IPS-20b (cell line): ENCODE results near the gene ACVR1.

ENCODE experiments used
- H3K27ac ChIP-seq: one replicate; pipeline ENCODE4 v1.5.1; 2013; ENCODE audit warnings: low read length
- H3K27me3 ChIP-seq: 2 replicates; pipeline ENCODE4 v1.6.1; 2013; ENCODE audit warnings: mild to moderate bottlenecking, low read length, inconsistent platforms; ENCODE audit not compliant: insufficient read depth
- H3K36me3 ChIP-seq: 2 replicates; pipeline ENCODE4 v1.6.1; 2013; ENCODE audit warnings: low read depth, mild to moderate bottlenecking, inconsistent platforms, low read length, moderate library complexity; ENCODE audit not compliant: insufficient read depth
- H3K4me1 ChIP-seq: 2 replicates; pipeline ENCODE4 v1.6.1; 2013; ENCODE audit warnings: mild to moderate bottlenecking, control low read depth, inconsistent platforms, low read length, moderate library complexity; ENCODE audit not compliant: insufficient read depth
- H3K4me3 ChIP-seq: 2 replicates; pipeline ENCODE4 v1.5.1; 2013; ENCODE audit warnings: mild to moderate bottlenecking, low read length, inconsistent platforms
- H3K9ac ChIP-seq: 2 replicates; pipeline ENCODE4 v1.6.1; 2013; ENCODE audit warnings: low read depth, mild to moderate bottlenecking, inconsistent platforms, low read length, moderate library complexity
- H3K9me3 ChIP-seq: 2 replicates; pipeline ENCODE4 v1.6.1; 2013; ENCODE audit warnings: mild to moderate bottlenecking, low read depth, low read length, inconsistent platforms; ENCODE audit not compliant: insufficient read depth

Gene ACVR1

GRCh38 chr2:157803952-157804351, 72.2 kb downstream of the ACVR1 start:
- H3K36me3 ChIP-seq = no peaks in the 10 kb centered on the region; the same call in 1 of the 2 replicates
- no peaks in the 10 kb centered on the region for H3K9me3 ChIP-seq
- no peak overlapping the region for H3K4me3 ChIP-seq
- 0 out of 2 replicates have a peak, but pooled peaks cover 3% of the 10 kb centered on the region for H3K4me1 ChIP-seq
- no peak overlapping the region for H3K9ac ChIP-seq
- H3K27ac ChIP-seq = no peak overlapping the region
- no peaks in the 10 kb centered on the region for H3K27me3 ChIP-seq

- no peak overlapping the region for H3K9ac ChIP-seq
- H3K4me1 ChIP-seq = 0 out of 2 replicates have a peak, but pooled peaks cover 3% of the 10 kb centered on the region
- H3K4me3 ChIP-seq = no peak overlapping the region
Measured at GRCh38 chr2:157803476-157803875, 72.7 kb downstream of the ACVR1 start.

GRCh38 chr2:157800838-157801495, 75.2 kb downstream of the ACVR1 start:
- H3K27ac ChIP-seq = no peak overlapping the region
- H3K4me1 ChIP-seq = no peaks in the 10 kb centered on the region
- no peaks in the 10 kb centered on the region for H3K9me3 ChIP-seq
- H3K9ac ChIP-seq = no peak overlapping the region
- H3K4me3 ChIP-seq = no peak overlapping the region
- H3K27me3 ChIP-seq = no peaks in the 10 kb centered on the region
- peaks cover 10% of the 10 kb centered on the region; the same call in 1 of the 2 replicates for H3K36me3 ChIP-seq

More at GRCh38 chr2:157803476-157803875, 72.7 kb downstream of the ACVR1 start:
- no peaks in the 10 kb centered on the region for H3K9me3 ChIP-seq
- H3K27me3 ChIP-seq = no peaks in the 10 kb centered on the region
- no peak overlapping the region for H3K27ac ChIP-seq
- no peaks in the 10 kb centered on the region; the same call in 1 of the 2 replicates for H3K36me3 ChIP-seq

- Histone ChIP-seq H3K9me3 (no peaks in the 10 kb centered on the region), H3K27ac (no peak overlapping the region), H3K27me3 (no peaks in the 10 kb centered on the region), H3K36me3 (peaks cover 8% of the 10 kb centered on the region; the same call in 1 of the 2 replicates), H3K4me3 (no peak overlapping the region), H3K9ac (no peak overlapping the region), H3K4me1 (peaks cover 1% of the 10 kb centered on the region; the same call in 1 of the 2 replicates)
Measured at GRCh38 chr2:157793053-157793612, 83.0 kb downstream of the ACVR1 start.

GRCh38 chr2:157792335-157793052, 83.6 kb downstream of the ACVR1 start:
- Histone ChIP-seq H3K27ac (no peak overlapping the region), H3K4me1 (peaks cover 7% of the 10 kb centered on the region), H3K27me3 (no peaks in the 10 kb centered on the region), H3K36me3 (0 out of 2 replicates have a peak, but pooled peaks cover 1% of the 10 kb centered on the region), H3K9me3 (no peaks in the 10 kb centered on the region), H3K4me3 (no peak overlapping the region), H3K9ac (no peak overlapping the region)

GRCh38 chr2:157790780-157791179, 85.3 kb downstream of the ACVR1 start:
- H3K4me3 ChIP-seq = no peak overlapping the region
- H3K4me1 ChIP-seq = peaks cover 16% of the 10 kb centered on the region
- no peaks in the 10 kb centered on the region for H3K27me3 ChIP-seq
- H3K27ac ChIP-seq = no peak overlapping the region
- no peak overlapping the region for H3K9ac ChIP-seq
- no peaks in the 10 kb centered on the region for H3K9me3 ChIP-seq
- H3K36me3 ChIP-seq = no peaks in the 10 kb centered on the region

- no peaks in the 10 kb centered on the region for H3K27me3 ChIP-seq
- no peaks in the 10 kb centered on the region for H3K9me3 ChIP-seq
- H3K4me3 ChIP-seq = no peak overlapping the region
- H3K36me3 ChIP-seq = no peaks in the 10 kb centered on the region
- no peak overlapping the region for H3K27ac ChIP-seq
- H3K4me1 ChIP-seq = peaks cover 22% of the 10 kb centered on the region
- no peak overlapping the region for H3K9ac ChIP-seq
Measured at GRCh38 chr2:157789933-157790511, 86.1 kb downstream of the ACVR1 start.

GRCh38 chr2:157789256-157789655, 86.9 kb downstream of the ACVR1 start:
- Histone ChIP-seq H3K9ac (no peak overlapping the region), H3K9me3 (no peaks in the 10 kb centered on the region), H3K27me3 (no peaks in the 10 kb centered on the region), H3K27ac (no peak overlapping the region), H3K4me3 (no peak overlapping the region), H3K4me1 (peaks cover 26% of the 10 kb centered on the region), H3K36me3 (no peaks in the 10 kb centered on the region)

- Histone ChIP-seq H3K27ac (no peak overlapping the region), H3K4me3 (no peak overlapping the region), H3K36me3 (no peaks in the 10 kb centered on the region), H3K9ac (no peak overlapping the region), H3K4me1 (peaks cover 26% of the 10 kb centered on the region), H3K9me3 (no peaks in the 10 kb centered on the region), H3K27me3 (no peaks in the 10 kb centered on the region)
Measured at GRCh38 chr2:157788201-157788600, 87.9 kb downstream of the ACVR1 start.

- H3K36me3 ChIP-seq = no peaks in the 10 kb centered on the region
- no peak overlapping the region for H3K9ac ChIP-seq
- H3K27ac ChIP-seq = no peak overlapping the region
- no peaks in the 10 kb centered on the region for H3K27me3 ChIP-seq
- no peak overlapping the region for H3K4me3 ChIP-seq
- H3K9me3 ChIP-seq = no peaks in the 10 kb centered on the region
- peaks cover 26% of the 10 kb centered on the region for H3K4me1 ChIP-seq
Measured at GRCh38 chr2:157787364-157787938, 88.7 kb downstream of the ACVR1 start.

- H3K36me3 ChIP-seq = no peaks in the 10 kb centered on the region
- H3K4me1 ChIP-seq = peaks cover 26% of the 10 kb centered on the region
- no peaks in the 10 kb centered on the region for H3K9me3 ChIP-seq
- no peak overlapping the region for H3K9ac ChIP-seq
- H3K27ac ChIP-seq = no peak overlapping the region
- no peaks in the 10 kb centered on the region for H3K27me3 ChIP-seq
- no peak overlapping the region for H3K4me3 ChIP-seq
Measured at GRCh38 chr2:157786663-157787363, 89.3 kb downstream of the ACVR1 start.
